Midbrain (tissue), 1 donor: ENCODE measurements around the gene CROCC2.

ENCODE experiments used
- DNase-seq: peaks from one replicate; lab custom pipeline; 2025; lab: John Stamatoyannopoulos, UW

Gene CROCC2

GRCh38 chr2:241015439-241015838 is 109.3 kb downstream of the CROCC2 start:
- DNase-seq: no peak

GRCh38 chr2:241017228-241017940 is 111.2 kb downstream of the CROCC2 start:
- DNase-seq: no peak

GRCh38 chr2:241018051-241018891 is 112.1 kb downstream of the CROCC2 start:
- DNase-seq: no peak

- no peak for DNase-seq
Observed at GRCh38 chr2:241019441-241020139, 113.5 kb downstream of the CROCC2 start.

- no peak for DNase-seq
Observed at GRCh38 chr2:241020201-241020600, 114.1 kb downstream of the CROCC2 start.

- DNase-seq: no peak
Observed at GRCh38 chr2:241020629-241021190, 114.6 kb downstream of the CROCC2 start.

GRCh38 chr2:241025639-241026038 is 119.5 kb downstream of the CROCC2 start:
- DNase-seq: no peak

- DNase-seq: no peak
Observed at GRCh38 chr2:241029599-241030332, 123.6 kb downstream of the CROCC2 start.

- no peak for DNase-seq
Observed at GRCh38 chr2:241030333-241030680, 124.2 kb downstream of the CROCC2 start.

- DNase-seq: no peak
Observed at GRCh38 chr2:241030883-241031282, 124.7 kb downstream of the CROCC2 start.

- no peak for DNase-seq
Observed at GRCh38 chr2:241031436-241032165, 125.5 kb downstream of the CROCC2 start.

- no peak for DNase-seq
Observed at GRCh38 chr2:241033336-241033987, 127.3 kb downstream of the CROCC2 start.

- DNase-seq: no peak
Observed at GRCh38 chr2:241033994-241034393, 127.9 kb downstream of the CROCC2 start.

GRCh38 chr2:241034490-241035141 is 128.5 kb downstream of the CROCC2 start:
- no peak for DNase-seq

- no peak for DNase-seq
Observed at GRCh38 chr2:241035142-241035817, 129.1 kb downstream of the CROCC2 start.

GRCh38 chr2:241035818-241036396 is 129.8 kb downstream of the CROCC2 start:
- no peak for DNase-seq

GRCh38 chr2:241036397-241036963 is 130.3 kb downstream of the CROCC2 start:
- no peak for DNase-seq

- DNase-seq: no peak
Observed at GRCh38 chr2:241036964-241037421, 130.9 kb downstream of the CROCC2 start.

- DNase-seq: no peak
Observed at GRCh38 chr2:241037498-241037897, 131.4 kb downstream of the CROCC2 start.
